Muscle of arm (tissue), 12 donors: ENCODE results near the gene RXRA. TPM values are rescaled to one million over a fixed set of nuclear protein-coding genes. Genes with fewer than 3 reads are reported as not detected.
A peak's percentile ranks its signal among the peaks of the same experiment; 100 is the strongest.

Experiments used
- DNase-seq: peaks from one replicate; pipeline ENCODE4 v3.0.0-alpha.2; 2013
- polyA plus RNA-seq, 12 donors: library from polyadenylated mRNA; unstranded; fragments of 120-200 nt; gene quantifications; one replicate each; pipeline ENCODE4 v1.2.1, GENCODE V29; 2013; ENCODE audit not compliant: insufficient read length in 12 of 12

The RXRA gene
- polyA plus RNA-seq, 12 donors = 23.7 to 75.2 (median 28.6) TPM; not detected in 1

DNA sequence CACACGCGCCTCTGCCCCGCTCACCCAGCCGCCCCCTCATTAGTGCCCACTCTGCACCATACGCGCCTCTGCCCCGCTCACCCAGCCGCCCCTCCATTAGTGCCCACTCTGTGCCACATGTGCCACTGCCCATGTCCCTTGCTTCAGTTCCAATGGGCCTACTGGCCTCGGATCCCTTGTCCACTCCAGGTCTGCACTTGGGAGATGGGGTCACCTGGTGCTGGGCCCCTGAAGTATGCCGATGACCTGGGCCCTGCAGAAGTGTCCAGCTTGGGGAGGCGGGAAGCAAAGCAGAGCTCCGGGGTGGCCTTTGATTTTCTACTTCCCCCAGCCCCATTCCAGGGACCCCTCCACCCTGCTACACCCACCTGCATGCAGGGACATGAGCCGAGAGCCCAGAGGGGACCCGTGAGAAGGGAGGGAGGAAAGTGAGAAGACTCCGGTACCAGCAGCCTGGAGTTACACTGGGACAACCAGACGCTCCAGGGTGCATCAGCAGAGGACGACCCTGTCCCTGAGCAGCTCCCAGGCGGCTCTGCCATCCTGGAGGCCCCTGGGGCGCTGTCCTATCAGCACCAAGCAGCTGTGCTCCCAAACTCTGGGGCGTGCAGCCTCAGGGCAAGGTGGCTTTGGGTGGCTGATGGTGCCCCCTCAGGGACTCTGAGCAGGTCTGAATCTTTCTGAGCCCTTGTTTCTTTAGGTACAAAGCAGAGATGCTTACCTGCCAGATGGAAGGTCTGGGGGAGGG is 140.8 kb downstream of the RXRA start:
- DNase-seq = no peak

DNA sequence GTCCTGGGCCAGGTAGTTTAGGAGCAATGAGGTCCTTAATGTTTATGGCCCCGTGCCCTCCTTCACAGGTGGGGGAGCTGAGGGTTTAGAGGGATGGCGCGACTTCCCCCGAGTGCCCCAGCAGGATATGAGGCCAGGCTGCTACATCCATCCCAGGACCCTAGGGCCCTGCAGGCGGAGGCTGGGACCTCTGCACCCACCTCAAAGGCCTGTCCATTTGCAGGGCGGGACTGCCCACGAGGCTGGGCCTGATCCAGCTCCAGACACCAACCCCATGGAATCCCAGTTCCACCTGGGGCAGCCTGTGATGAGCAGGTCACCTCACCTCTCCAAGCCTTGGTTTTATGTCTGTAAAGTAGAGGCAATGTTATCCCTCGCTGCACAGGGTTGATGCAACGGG is 142.1 kb downstream of the RXRA start:
- DNase-seq = no peak

DNA sequence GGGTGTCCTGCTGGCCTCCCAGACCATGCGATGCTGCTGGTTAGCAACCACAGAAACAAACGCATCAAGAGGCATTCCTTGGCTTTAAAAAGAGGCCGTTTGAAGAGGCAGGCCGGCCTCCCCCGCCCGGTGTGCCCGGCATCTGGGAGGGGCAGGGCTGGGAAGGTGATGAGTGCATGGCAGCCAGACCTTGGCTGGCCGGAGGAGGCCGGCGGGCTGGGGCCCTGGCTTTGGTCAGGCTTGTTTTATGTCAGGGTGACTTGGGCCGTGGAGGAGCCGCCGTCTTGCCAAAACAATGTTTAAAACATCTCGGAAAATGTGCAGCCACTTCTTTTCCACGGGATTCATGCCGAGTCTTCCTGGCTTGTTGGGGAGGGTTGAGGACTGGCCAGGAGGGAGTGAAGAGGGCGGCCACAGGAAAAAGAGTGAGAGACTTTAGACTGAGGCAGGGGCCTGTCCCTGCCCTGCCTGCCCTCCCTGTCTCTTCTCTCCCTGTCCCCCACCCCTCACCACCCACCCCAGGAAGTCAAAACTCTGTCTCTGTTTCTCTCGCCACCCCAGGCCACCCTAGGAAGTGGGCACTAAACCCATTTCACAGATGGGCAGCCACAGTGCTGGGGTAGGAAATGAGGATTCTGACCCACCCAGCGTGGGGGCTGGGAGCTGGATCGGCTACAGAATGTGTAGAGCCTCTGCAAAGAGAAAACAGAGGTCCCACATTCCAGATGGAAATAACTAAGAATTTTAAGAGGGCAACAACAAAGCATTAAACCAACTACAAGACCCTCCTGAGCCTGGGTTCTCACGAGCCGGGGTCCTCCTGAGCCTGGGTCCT is 143.0 kb downstream of the RXRA start:
- peak; percentile 94 for DNase-seq

DNA sequence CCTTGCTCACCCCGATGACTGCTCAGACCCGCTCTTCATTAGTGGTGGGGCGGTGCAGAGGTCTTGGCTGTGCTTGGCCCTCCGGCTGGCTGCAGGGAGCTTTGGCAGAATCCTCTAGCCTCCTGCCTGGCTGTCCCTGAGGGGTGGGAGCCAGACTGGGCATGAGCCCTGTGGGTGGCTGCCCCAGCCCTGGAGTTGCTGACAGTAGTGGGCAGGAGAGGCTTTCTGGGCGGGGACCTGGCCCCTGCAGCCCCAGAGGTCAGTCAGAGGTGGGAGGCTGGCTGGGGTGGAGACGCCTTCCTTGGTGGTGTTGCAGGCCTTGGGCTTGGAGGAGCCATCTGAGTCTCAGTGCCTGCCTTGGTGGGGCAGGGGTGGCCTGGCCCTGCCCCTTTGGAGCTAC is 146.0 kb downstream of the RXRA start:
- no peak for DNase-seq

DNA sequence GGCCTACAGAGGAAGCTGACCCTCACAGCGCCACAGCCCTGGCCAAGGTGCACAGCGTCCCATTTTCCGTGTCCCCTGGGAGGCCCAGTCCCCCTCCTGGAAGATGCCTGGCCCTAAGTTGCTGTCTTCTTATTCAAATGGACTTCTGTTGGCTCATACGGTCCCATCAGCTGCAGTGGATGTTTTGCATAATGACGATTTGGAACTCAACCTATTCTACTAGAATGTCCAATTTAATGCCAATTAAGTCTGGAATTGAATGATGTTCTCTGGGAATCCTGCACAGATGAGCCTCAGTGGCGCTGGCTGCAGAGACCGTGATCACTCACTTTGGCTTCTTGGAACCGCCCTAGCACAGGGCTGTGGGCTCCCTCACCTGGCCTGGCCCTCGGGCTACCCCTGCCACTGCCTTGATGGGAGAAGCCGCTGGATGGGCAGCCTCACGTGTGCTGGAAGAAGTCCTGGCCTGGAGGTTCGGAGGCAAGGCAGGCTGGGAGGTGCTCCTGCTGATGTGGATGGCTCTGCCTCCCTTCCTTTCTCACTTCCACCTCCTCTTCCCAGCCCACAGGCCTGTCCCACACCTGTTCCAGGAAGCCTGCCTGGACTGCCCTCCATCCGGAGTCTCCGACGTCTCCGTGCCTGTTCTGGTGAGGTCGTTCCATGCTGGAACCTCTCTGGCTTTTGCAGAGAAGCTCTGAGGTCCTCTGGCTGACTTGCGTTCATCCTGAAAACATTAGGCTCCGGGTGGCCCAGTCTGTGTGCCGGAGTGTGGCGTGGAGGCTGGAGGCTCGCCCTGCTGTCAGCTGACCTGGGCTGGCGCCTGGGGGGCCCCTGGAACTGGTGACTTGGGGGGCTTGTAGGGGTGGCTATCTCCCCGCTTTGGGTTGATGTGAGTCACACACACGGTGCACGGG is 147.1 kb downstream of the RXRA start:
- DNase-seq = no peak

DNA sequence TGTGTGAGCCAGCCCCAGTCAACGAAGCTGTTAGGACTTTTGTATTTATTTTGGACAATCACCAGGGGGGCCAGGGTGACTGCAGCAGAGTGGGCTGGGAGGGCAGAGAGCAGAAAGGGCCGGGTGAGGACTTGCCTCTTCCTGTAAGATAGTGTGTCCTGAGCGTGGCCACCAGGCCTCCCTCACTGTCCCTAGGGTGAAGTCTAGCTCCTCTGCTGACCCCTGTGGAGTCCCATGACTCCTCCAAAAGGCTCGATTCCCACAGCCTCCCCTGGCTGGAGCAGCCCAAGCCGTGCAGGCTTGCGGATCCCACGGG is 147.8 kb downstream of the RXRA start:
- no peak for DNase-seq

DNA sequence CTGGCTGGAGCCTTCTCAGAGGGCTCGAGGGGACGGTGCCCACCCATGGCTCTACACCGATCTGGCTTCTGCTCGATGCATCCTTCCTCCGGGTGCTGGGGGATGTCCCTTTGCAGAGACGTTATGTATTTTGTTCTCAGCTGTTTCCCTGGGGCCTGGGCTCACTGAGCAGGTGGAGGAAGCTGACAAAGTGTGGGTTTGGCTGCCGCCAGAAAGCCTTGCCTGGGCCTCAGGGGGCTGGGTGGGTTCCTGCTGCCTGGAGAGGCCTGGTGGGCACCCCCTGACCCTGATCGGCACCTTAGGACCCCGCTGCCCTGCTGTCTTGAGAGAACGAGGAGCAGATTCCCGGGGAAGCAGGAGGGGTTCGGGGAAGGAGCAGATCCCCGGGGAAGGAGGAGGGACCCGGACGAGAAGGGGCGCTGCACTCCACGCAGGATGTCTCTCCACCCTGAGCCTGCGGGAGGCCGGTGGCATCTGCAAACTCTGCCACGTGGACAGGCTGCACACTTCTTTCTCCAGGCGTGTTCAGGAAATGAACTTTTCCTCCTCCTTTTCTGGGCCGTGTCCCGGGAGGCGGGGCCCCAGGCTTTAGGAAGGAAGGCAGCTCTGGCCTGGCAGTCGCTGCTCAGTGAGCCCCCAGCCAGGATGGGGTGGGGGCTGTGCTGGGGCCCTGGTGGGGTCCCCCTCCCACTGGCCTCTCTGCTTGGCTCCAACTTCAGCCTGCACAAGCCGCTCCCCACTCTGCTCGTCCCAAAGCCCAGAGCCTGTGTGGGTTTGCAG is 148.9 kb downstream of the RXRA start:
- DNase-seq = peak; percentile 94

DNA sequence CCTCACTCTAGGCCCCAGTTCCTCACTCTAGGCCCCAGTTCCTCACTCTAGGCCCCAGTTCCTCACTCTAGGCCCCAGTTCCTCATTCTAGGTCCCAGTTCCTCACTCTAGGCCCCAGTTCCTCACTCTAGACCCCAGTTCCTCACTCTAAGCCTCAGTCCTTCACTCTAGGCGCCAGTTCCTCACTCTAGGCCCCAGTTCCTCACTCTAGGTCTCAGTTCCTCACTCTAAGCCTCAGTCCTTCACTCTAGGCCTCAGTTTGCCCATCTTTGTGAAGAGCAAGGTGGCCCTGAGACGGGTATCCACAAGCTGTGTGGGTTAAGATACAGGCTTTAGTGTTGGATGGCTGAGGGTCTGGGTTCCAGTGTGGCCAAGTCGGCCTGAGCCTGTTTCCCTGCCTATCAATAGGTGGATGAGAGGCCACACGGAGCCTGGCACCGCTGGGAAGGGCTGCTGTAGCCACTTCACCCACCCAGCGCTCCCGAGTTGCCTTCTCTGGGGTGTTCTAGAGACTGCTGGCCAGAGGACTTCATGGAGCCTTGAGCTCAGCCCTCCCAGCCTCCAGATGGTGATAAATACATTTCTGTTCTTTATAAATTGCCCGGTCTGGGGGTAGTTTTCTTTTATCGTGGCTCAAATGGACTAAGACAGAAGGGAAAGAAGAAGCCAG is 150.2 kb downstream of the RXRA start:
- no peak for DNase-seq

DNA sequence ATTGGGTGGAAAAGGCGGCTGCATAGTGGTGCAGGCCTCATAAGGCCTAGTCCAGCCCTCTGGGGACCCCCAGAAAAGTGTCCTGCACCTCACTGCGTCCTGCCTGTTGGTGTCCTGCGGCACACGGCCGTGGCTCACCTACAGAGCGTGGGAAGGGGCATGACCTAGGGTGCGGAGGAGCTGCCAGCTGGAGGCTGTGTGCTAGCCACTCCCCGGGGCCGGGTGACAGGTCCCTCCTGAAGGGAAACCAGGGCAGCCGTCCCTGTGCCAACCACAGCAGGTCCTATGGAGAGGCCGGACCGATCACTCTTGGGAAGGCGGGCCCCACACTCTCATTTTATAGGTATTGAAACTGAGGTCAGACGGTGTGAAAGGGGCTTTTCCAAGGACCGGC is 150.7 kb downstream of the RXRA start:
- DNase-seq = no peak

DNA sequence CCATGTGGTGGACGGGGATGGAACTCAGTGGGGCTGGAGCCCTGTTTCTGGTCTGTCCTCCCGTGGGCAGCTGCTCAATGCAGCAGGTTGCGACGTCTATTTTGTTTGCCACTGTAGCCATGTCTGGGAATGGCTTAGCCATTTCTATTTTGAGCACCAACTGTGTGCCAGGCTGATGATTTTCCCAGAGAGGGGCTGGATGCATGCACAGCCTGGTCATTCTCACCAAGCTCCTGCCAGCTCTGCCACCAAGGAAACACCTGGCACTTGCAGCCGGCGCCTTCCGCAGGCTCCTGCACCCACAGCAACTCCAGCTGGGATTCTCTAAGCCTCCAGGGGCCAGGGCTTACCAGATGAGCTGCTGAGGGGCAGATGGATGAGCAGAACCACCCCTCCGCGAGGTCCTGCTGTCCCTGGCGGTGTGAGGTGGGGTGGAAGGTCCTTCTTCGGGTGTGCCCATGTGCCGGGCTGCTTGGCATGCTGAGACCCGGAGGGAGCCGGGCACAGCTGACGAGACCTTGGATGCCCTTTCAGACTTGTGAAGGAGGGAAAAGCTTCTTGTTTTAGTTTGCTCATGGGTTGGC is 151.2 kb downstream of the RXRA start:
- no peak for DNase-seq

DNA sequence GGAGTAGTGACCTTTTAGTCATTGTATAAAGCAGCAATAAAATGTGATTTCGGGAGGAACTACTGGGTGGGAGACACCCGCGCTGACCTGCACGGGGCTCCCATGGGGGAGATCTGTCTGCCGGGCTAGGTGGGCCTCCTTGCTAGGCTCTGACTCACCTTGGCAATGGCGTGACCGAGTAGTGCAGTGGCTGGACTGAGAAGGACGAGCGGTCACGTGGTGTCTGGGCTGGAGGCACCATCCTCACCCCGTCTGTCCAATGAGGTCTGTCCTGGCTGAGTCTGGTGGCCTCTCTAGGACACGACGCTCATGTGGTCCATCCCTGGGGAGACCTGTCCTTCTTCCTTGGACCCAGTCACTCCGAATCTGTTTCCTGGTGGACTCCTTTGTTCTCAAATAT is 151.7 kb downstream of the RXRA start:
- DNase-seq = no peak

DNA sequence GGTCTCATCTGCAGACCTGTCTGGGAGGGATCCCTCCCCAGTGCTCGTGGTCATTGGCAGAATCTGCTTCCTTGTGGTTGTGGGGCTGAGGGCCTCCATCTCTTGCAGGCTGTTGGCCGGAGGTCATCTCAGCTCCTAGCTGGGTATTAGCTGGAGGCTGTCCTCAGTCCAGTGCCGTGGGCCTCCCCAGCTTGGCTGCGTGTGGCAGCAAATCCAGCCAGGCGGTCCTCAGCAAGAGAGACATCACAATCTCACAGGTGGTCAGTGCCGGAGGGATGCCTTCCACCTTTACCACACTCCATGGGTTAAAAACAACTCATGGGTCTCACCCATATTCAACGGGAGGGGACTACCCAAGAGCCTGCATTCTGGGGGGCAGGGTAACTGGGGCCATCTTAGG is 155.5 kb downstream of the RXRA start:
- DNase-seq = no peak

DNA sequence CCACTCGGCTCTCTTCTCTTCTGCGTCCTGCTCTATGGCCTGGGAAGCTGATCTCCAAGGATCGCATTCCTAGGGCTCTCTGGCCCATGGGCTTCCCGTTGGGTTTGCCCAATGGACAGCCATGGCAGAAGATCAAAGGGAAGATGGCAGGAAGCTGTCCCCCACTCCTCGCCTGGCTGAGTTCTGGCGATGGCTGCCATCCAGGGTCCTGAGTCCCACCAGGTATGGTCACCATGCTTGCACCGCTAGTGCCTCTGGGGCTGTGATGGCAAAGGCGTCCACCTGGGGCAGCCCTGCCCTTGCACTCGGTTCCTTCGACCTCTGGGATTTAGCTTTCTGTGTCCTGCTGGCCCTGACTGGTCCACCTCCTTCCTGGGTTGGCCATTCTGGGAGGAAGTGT is 156.0 kb downstream of the RXRA start:
- no peak for DNase-seq

DNA sequence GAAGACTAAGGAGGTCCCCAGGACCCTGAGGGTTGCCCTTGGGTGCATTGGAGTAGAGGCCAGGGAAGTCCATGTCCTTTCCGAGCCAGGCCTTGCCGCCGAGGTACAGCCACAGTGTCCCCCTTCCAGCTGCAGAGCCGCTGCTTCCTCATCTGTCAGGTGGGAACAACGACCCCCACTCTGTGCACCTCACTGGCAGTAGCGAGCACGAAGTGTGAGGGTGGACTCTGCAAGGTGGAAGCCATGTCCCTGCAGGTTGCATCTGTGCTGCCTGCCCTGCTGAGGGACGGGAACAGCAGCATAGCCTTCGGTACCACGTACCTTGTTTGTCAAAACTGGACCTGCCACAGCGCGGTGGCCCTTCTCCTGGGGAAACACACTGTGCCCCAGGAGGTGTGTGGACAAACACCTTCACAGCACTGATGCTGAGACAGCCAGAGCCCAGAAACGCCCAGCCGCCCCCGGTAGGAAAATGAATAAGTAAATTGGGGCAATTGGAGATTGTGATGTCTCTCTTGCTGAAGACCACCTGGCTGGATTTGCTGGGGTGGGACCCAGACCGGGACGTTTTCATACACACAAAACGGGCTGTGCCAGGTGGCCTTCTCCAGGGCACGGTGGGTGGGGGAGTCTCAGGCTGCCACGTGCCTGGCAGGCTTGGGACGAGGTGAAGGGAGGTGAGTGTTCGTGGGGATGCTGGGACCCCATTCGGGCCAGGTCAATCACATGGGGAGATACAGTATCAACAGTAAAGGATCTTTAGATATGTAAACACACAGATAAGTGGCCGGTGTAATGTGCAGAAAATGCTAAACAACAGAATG is 157.3 kb downstream of the RXRA start:
- no peak for DNase-seq

DNA sequence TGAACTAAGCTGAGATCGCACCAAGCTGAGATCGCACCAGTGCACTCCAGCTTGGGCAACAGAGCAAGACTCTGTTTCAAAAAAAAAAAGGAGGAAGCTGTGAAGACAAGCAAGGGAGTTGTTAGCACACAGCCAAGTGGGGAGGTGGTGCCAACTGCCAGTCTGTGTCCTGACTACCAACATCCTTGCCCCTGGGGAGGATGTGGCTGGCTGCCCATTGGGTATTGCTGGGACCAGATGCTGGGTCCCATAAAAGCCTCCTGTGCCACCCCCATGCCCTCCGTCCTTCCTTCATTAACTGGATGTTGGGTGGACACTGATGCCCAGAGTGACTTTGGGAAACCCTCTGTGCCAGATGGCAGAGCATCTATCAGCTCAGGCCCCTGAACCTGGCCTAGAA is 158.2 kb downstream of the RXRA start:
- no peak for DNase-seq

DNA sequence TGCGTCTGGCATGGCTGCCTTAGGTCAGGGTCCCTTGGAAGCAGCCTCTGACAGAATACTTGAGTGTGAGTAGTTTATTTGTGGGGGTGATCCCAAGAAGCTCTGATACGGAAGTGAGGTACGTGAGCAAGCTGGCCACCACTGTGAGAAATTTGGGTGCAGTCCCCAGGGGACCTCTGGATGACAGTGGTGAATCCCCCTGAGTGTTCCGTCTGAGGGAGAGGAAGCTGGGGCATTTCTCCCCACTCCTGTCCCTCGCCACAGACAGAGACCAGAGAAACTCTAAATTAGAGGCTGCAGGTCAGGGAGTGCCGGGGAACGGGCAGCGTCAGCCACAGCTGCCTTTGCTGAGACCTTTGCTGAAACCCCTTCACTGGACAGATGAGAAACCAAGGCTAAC is 159.4 kb downstream of the RXRA start:
- no peak for DNase-seq

DNA sequence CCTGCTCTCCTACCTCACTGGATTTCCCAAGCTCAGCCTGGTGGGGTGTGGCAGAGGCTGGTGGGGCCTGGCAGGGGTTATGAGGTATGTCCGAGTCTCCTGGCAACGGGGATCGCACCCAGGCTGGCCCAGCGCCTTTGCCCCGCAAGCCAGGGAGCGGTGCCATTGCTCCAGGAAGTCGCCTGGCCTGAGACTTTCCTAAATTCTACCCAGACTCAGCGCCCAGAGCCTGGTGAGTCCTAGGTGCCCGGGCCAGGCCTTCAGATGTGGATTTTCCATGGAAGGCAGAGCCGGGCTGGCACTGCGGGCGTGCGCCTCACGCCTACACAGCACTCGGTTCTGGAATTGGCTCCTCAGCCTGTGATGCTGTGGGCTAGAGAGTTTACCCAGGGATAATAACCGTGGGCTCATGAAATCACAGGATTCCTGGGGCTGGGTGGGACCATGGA is 159.9 kb downstream of the RXRA start:
- DNase-seq = no peak

DNA sequence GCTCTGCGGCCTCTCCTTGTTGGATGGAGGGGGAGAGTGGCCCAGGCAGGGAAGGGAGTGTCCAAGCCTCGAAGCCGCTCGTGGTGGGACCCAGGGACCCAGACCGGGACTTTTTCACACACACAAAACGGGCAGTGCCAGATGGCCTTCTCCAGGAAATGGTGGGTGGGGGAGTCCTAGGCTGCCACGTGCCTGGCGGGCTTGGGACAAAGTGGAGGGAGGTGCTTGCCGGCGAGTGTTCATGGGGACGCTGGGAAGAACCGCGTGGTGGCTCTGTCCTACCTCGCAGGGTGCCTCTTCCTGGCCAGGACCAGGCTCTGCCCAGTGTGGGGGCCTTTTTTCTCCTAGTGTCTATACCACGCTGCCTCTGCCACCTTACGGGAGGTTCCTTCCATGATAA is 160.3 kb downstream of the RXRA start:
- no peak for DNase-seq
